ENCODE measurements around the gene FAM210A. TPM values are rescaled to one million over a fixed set of nuclear protein-coding genes. Genes with fewer than 3 reads are reported as not detected.

Gene FAM210A
- total RNA-seq, 5 donors from 2014 or later (not counting 1 experiment from before 2014, with no cell fraction given), result 7.3 to 10.8 (median 9.1) TPM

GRCh38 chr18:13645093-13645492 is 81.3 kb downstream of the FAM210A start:
- H3K27me3 Mint-ChIP-seq, result no peaks in the 10 kb centered on the region
- POLR2A ChIA-PET, result no interaction called here
- Histone ChIP-seq H3K4me3 (ENCODE audit: control insufficient read depth in 1 of 2, extremely low read depth in 1 of 2, low read length in 1 of 2) (no peak overlapping the region), H3K27me3 (replicated peaks in 1 of 2; ENCODE audit: control insufficient read depth in 2 of 2, extremely low read depth in 1 of 2, insufficient read depth in 2 of 2, low read length in 1 of 2) (no peaks in the 10 kb centered on the region), H3K27ac (ENCODE audit: low read length) (no peak overlapping the region), H3K9me3 (no peaks in the 10 kb centered on the region), H3K36me3 (ENCODE audit: control insufficient read depth in 2 of 2, extremely low read depth in 1 of 2, insufficient read depth in 1 of 2, low read length in 1 of 2) (peaks cover 11 to 24% of the 10 kb centered on the region in 2 donors), H3K4me1 (ENCODE audit: control insufficient read depth in 1 of 2, extremely low read depth in 1 of 2, insufficient read depth in 2 of 2, low read length in 2 of 2) (no peaks in the 10 kb centered on the region)
- no peak overlapping the region for H3K27ac Mint-ChIP-seq
- no peak overlapping the region for H3K4me3 Mint-ChIP-seq
- ATAC-seq (replicated peaks in 1 of 4) (no peak), DNase-seq (no peak)
- H3K4me1 Mint-ChIP-seq, result no peaks in the 10 kb centered on the region
- CTCF ChIA-PET, result no interaction called here
- WGBS (ENCODE audit: insufficient coverage), result 96% methylated on average over 16 of the region's 16 CpGs
- H3K9me3 Mint-ChIP-seq, result peaks cover 0 to 6% (median 4%) of the 10 kb centered on the region in 3 donors
- H3K36me3 Mint-ChIP-seq, result peaks cover 34% of the 10 kb centered on the region

DNA sequence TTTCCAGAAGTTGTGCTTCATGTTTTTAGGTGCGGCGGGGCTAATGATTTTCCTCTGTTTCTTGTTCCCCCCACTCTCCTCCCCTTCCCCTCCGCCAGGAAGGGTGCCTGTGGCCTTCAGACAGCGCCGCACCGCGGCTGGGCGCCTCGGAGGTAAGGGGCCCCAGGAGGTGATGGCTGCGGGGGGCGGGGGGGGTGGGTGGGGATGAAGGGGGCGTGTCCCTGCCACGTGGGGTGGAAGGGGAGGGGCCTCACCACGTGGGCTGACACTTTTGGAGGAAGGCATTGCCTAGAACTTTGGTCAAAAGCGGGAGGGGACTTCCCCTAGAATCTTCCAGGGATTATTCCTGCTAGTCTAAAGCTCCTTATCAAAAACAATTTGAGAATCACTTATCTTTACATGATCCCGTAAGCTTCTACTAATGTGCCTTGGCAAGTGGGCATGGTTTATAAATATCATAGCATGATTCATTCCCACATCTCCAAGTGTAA is 83.1 kb downstream of the FAM210A start:
- no peak overlapping the region for H3K27ac Mint-ChIP-seq

DNA sequence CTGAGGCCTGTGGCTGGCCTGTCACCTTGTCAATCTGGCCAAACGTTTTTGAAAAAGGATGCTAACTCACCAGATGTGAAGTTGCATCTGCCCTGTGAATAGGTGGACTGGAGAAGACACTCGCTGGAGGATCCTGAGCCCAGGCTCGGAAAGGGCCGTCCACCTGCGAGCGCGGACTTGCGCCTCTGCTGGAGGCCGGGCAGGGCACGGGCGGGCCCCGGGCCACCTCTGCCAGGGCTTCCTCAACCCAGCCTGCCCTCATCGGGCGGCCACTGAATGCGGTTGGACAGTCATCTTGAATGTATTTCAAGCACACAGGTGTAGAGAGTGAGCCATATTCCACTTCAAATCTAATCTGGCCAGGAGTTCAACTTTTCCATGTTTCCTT is 83.9 kb downstream of the FAM210A start:
- Histone ChIP-seq H3K27me3 (replicated peaks in 1 of 2; ENCODE audit: control insufficient read depth in 2 of 2, extremely low read depth in 1 of 2, insufficient read depth in 2 of 2, low read length in 1 of 2) (no peaks in the 10 kb centered on the region), H3K9me3 (no peaks in the 10 kb centered on the region), H3K4me1 (ENCODE audit: control insufficient read depth in 1 of 2, extremely low read depth in 1 of 2, insufficient read depth in 2 of 2, low read length in 2 of 2) (no peaks in the 10 kb centered on the region), H3K36me3 (ENCODE audit: control insufficient read depth in 2 of 2, extremely low read depth in 1 of 2, insufficient read depth in 1 of 2, low read length in 1 of 2) (peaks cover 11 to 29% of the 10 kb centered on the region in 2 donors), H3K27ac (ENCODE audit: low read length) (no peak overlapping the region), H3K4me3 (ENCODE audit: control insufficient read depth in 1 of 2, extremely low read depth in 1 of 2, low read length in 1 of 2) (no peak overlapping the region)
- no peak overlapping the region for H3K4me3 Mint-ChIP-seq
- H3K36me3 Mint-ChIP-seq, result peaks cover 28% of the 10 kb centered on the region
- CTCF ChIA-PET, result no interaction called here
- DNase-seq, result no peak
- H3K9me3 Mint-ChIP-seq, result peaks cover 0 to 6% (median 4%) of the 10 kb centered on the region in 3 donors
- POLR2A ChIA-PET, result no interaction called here
- H3K4me1 Mint-ChIP-seq, result no peaks in the 10 kb centered on the region
- H3K27me3 Mint-ChIP-seq, result no peaks in the 10 kb centered on the region
- ATAC-seq (replicated peaks in 1 of 4), result no peak
- no peak overlapping the region for H3K27ac Mint-ChIP-seq
- WGBS (ENCODE audit: insufficient coverage), result 75% methylated on average over 5 of the region's 15 CpGs

More for the DNA sequence above, 83.1 kb downstream of the FAM210A start:
- DNase-seq (no peak), ATAC-seq (replicated peaks in 1 of 4) (no peak)
- H3K4me1 Mint-ChIP-seq, result no peaks in the 10 kb centered on the region
- POLR2A ChIA-PET, result interaction anchor here in 1 of 2 donors (0.6 kb wide), 1 partner anchor 331 kb away, joined by 5 read pairs; no protein-coding TSS in a partner anchor
- no peaks in the 10 kb centered on the region for H3K4me1 ChIP-seq (ENCODE audit: control insufficient read depth in 1 of 2, extremely low read depth in 1 of 2, insufficient read depth in 2 of 2, low read length in 2 of 2)
- H3K9me3 Mint-ChIP-seq, result peaks cover 0 to 6% (median 4%) of the 10 kb centered on the region in 3 donors
- CTCF ChIA-PET, result no interaction called here
- H3K36me3 ChIP-seq (ENCODE audit: control insufficient read depth in 2 of 2, extremely low read depth in 1 of 2, insufficient read depth in 1 of 2, low read length in 1 of 2), result peaks cover 11 to 29% of the 10 kb centered on the region in 2 donors
- H3K4me3 Mint-ChIP-seq, result no peak overlapping the region
- H3K9me3 ChIP-seq, result no peaks in the 10 kb centered on the region
- no peaks in the 10 kb centered on the region for H3K27me3 Mint-ChIP-seq
- no peaks in the 10 kb centered on the region for H3K27me3 ChIP-seq (replicated peaks in 1 of 2; ENCODE audit: control insufficient read depth in 2 of 2, extremely low read depth in 1 of 2, insufficient read depth in 2 of 2, low read length in 1 of 2)
- H3K36me3 Mint-ChIP-seq, result peaks cover 34% of the 10 kb centered on the region
- WGBS (ENCODE audit: insufficient coverage), result no CpG with 5 or more reads among the region's 16 CpGs
- no peak overlapping the region for H3K4me3 ChIP-seq (ENCODE audit: control insufficient read depth in 1 of 2, extremely low read depth in 1 of 2, low read length in 1 of 2)
- H3K27ac ChIP-seq (ENCODE audit: low read length), result no peak overlapping the region

DNA sequence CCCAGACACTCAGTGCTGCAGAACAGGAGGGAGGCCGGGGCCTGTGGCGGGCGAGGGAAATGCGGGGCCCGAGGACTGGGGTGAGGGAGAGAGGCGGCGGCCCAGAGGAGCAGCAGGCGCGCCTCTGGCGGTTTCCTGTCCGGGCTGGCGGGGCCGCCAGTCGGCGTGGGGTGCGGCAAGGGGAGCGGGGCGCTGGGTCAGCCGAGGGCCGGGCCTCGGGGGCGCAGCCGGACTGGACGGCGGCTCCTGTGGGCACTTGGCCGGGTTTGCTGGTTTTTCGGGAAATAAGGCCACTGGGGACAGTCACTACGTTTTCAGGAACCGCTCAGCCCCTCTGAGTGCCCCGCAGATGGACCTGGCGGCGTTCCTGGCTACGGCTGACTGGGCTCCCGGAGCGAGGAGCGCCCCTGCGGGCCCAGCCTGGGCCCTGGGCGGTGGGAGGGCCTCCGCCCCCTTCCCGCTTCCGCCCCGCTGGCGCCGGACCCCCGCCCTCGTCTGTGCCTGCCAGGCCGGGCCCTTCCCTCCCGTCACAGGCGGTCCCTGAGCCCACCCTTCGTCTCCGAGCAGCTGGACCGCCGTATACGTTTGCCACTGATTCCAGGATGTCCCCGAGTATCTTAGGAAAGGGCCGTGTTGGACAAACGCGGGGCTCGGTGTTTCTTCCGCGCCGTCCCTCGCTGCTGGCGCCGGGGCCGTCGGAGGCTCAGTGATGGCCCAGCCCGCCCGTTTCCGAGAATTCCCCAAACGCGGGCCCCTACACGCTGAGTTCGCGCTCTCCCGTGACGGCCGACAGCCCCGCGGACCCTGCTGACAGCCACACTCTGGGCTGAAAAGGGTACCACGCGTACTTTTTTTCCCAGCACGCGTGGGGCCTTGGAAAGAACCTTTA is 84.6 kb downstream of the FAM210A start:
- WGBS (ENCODE audit: insufficient coverage), result 94% methylated on average over 71 of the region's 84 CpGs
- Histone ChIP-seq H3K27ac (ENCODE audit: low read length) (no peak overlapping the region), H3K36me3 (ENCODE audit: control insufficient read depth in 2 of 2, extremely low read depth in 1 of 2, insufficient read depth in 1 of 2, low read length in 1 of 2) (peaks cover 11 to 24% of the 10 kb centered on the region in 2 donors), H3K4me1 (ENCODE audit: control insufficient read depth in 1 of 2, extremely low read depth in 1 of 2, insufficient read depth in 2 of 2, low read length in 2 of 2) (no peaks in the 10 kb centered on the region), H3K27me3 (replicated peaks in 1 of 2; ENCODE audit: control insufficient read depth in 2 of 2, extremely low read depth in 1 of 2, insufficient read depth in 2 of 2, low read length in 1 of 2) (no peaks in the 10 kb centered on the region), H3K9me3 (no peaks in the 10 kb centered on the region), H3K4me3 (ENCODE audit: control insufficient read depth in 1 of 2, extremely low read depth in 1 of 2, low read length in 1 of 2) (no peak overlapping the region)
- no peak for DNase-seq
- Mint-ChIP-seq H3K36me3 (peaks cover 24% of the 10 kb centered on the region), H3K27me3 (no peaks in the 10 kb centered on the region), H3K9me3 (peaks cover 0 to 6% (median 4%) of the 10 kb centered on the region in 3 donors), H3K4me3 (no peak overlapping the region), H3K4me1 (no peaks in the 10 kb centered on the region), H3K27ac (no peak overlapping the region)
- CTCF ChIA-PET, result no interaction called here
- POLR2A ChIA-PET, result no interaction called here
- no peak for ATAC-seq (replicated peaks in 1 of 4)

- no peak overlapping the region for H3K27ac ChIP-seq (ENCODE audit: low read length)
- WGBS (ENCODE audit: insufficient coverage), result 86% methylated on average over 1 of the region's 10 CpGs
- Mint-ChIP-seq H3K27me3 (no peaks in the 10 kb centered on the region), H3K4me1 (no peaks in the 10 kb centered on the region), H3K9me3 (peaks cover 0 to 6% (median 4%) of the 10 kb centered on the region in 3 donors), H3K4me3 (no peak overlapping the region), H3K36me3 (peaks cover 18% of the 10 kb centered on the region), H3K27ac (no peak overlapping the region)
- no peaks in the 10 kb centered on the region for H3K4me1 ChIP-seq (ENCODE audit: control insufficient read depth in 1 of 2, extremely low read depth in 1 of 2, insufficient read depth in 2 of 2, low read length in 2 of 2)
- no peak overlapping the region for H3K4me3 ChIP-seq (ENCODE audit: control insufficient read depth in 1 of 2, extremely low read depth in 1 of 2, low read length in 1 of 2)
- ChIA-PET CTCF (no interaction called here), POLR2A (no interaction called here)
- no peaks in the 10 kb centered on the region for H3K9me3 ChIP-seq
- ATAC-seq (replicated peaks in 1 of 4) (no peak), DNase-seq (no peak)
- no peaks in the 10 kb centered on the region for H3K27me3 ChIP-seq (replicated peaks in 1 of 2; ENCODE audit: control insufficient read depth in 2 of 2, extremely low read depth in 1 of 2, insufficient read depth in 2 of 2, low read length in 1 of 2)
- H3K36me3 ChIP-seq (ENCODE audit: control insufficient read depth in 2 of 2, extremely low read depth in 1 of 2, insufficient read depth in 1 of 2, low read length in 1 of 2), result peaks cover 7 to 14% of the 10 kb centered on the region in 2 donors
Measured at GRCh38 chr18:13640266-13640860, 86.0 kb downstream of the FAM210A start.

- H3K27ac ChIP-seq (ENCODE audit: low read length), result no peak overlapping the region
- no peaks in the 10 kb centered on the region for H3K27me3 ChIP-seq (replicated peaks in 1 of 2; ENCODE audit: control insufficient read depth in 2 of 2, extremely low read depth in 1 of 2, insufficient read depth in 2 of 2, low read length in 1 of 2)
- ATAC-seq (replicated peaks in 1 of 4) (no peak), DNase-seq (no peak)
- no peak overlapping the region for H3K4me3 ChIP-seq (ENCODE audit: control insufficient read depth in 1 of 2, extremely low read depth in 1 of 2, low read length in 1 of 2)
- WGBS (ENCODE audit: insufficient coverage), result 91% methylated on average over 6 of the region's 10 CpGs
- Mint-ChIP-seq H3K27me3 (no peaks in the 10 kb centered on the region), H3K4me1 (peaks cover 0 to 2% (median 0%) of the 10 kb centered on the region in 3 donors), H3K36me3 (peaks cover 11% of the 10 kb centered on the region), H3K4me3 (no peak overlapping the region), H3K27ac (no peak overlapping the region), H3K9me3 (peaks cover 0 to 6% (median 4%) of the 10 kb centered on the region in 3 donors)
- H3K9me3 ChIP-seq, result no peaks in the 10 kb centered on the region
- ChIA-PET CTCF (no interaction called here), POLR2A (no interaction called here)
- H3K4me1 ChIP-seq (ENCODE audit: control insufficient read depth in 1 of 2, extremely low read depth in 1 of 2, insufficient read depth in 2 of 2, low read length in 2 of 2), result no peaks in the 10 kb centered on the region
- peaks cover 5 to 7% of the 10 kb centered on the region in 2 donors for H3K36me3 ChIP-seq (ENCODE audit: control insufficient read depth in 2 of 2, extremely low read depth in 1 of 2, insufficient read depth in 1 of 2, low read length in 1 of 2)
Measured at GRCh38 chr18:13638719-13639595, 87.4 kb downstream of the FAM210A start.
